Dermis microvascular lymphatic vessel endothelial cell (primary cell): Measurements from ENCODE around the gene NCAM2. TPM values are rescaled to one million over a fixed set of nuclear protein-coding genes. Genes with fewer than 3 reads are reported as not detected.
A peak's percentile ranks its signal among the peaks of the same experiment; 100 is the strongest.

Experiments
- DNase-seq, 2 donors: peaks; one replicate each; pipeline versions ENCODE4 v3.0.0 to v3.0.0-alpha.2; 2010; ENCODE audit warnings: low read depth in 2 of 2
- total RNA-seq: library from RNA; depleted of rRNA; stranded (reverse); fragments of >200 nt; gene quantifications from 2 replicates; pipeline ENCODE4 v1.2.1, GENCODE V29; 2014

NCAM2 gene
- 0.13 and 0.38 TPM in 2 replicates for total RNA-seq

GRCh38 chr21:20997636-20998455 is at the start of gene NCAM2:
NCAM2 (plus strand) TSS chr21:20998409.
- peak; percentile 3 to 11 for DNase-seq

GRCh38 chr21:20949884-20950283 is 48.3 kb upstream of the NCAM2 start:
- no peak for DNase-seq

GRCh38 chr21:20965816-20966215 is 32.4 kb upstream of the NCAM2 start:
- no peak for DNase-seq

GRCh38 chr21:20968391-20968790 is 29.8 kb upstream of the NCAM2 start:
- DNase-seq: no peak

GRCh38 chr21:20970691-20971090 is 27.5 kb upstream of the NCAM2 start:
- DNase-seq: no peak

- peak in 1 of 2 donors; percentile 24 for DNase-seq
Measured at GRCh38 chr21:20971296-20971921, 26.8 kb upstream of the NCAM2 start.

- DNase-seq: no peak
Measured at GRCh38 chr21:20994790-20995189, 3.4 kb upstream of the NCAM2 start.

GRCh38 chr21:20996421-20997310 is 1.5 kb upstream of the NCAM2 start:
- DNase-seq: no peak

GRCh38 chr21:20997311-20997635 is 936 bp upstream of the NCAM2 start:
- DNase-seq: no peak

- no peak for DNase-seq
Measured at GRCh38 chr21:20998456-20998789, 214 bp downstream of the NCAM2 start.

- DNase-seq: no peak
Measured at GRCh38 chr21:20998886-20999285, 677 bp downstream of the NCAM2 start.

GRCh38 chr21:20999659-21000058 is 1.4 kb downstream of the NCAM2 start:
- DNase-seq: peak; percentile 2 to 13

GRCh38 chr21:21000591-21001175 is 2.5 kb downstream of the NCAM2 start:
- DNase-seq: no peak

GRCh38 chr21:21001591-21002100 is 3.4 kb downstream of the NCAM2 start:
- DNase-seq: no peak

- no peak for DNase-seq
Measured at GRCh38 chr21:21002153-21002552, 3.9 kb downstream of the NCAM2 start.

GRCh38 chr21:21003701-21004100 is 5.5 kb downstream of the NCAM2 start:
- no peak for DNase-seq

- no peak for DNase-seq
Measured at GRCh38 chr21:21007606-21008005, 9.4 kb downstream of the NCAM2 start.

- no peak for DNase-seq
Measured at GRCh38 chr21:21010228-21010627, 12.0 kb downstream of the NCAM2 start.

GRCh38 chr21:21010698-21011097 is 12.5 kb downstream of the NCAM2 start:
- no peak for DNase-seq

GRCh38 chr21:21018821-21019220 is 20.6 kb downstream of the NCAM2 start:
- no peak for DNase-seq

- no peak for DNase-seq
Measured at GRCh38 chr21:21019681-21020080, 21.5 kb downstream of the NCAM2 start.

- no peak for DNase-seq
Measured at GRCh38 chr21:21025742-21026141, 27.5 kb downstream of the NCAM2 start.
